MM.1S (cell line): ENCODE measurements around the gene SENP7.

Experiments
- DNase-seq: peaks from one replicate; pipeline ENCODE4 v3.0.0-alpha.2; 2015
- H2AFZ ChIP-seq: fragments of 300-600 bp; sonication (generic); 2 replicates; pipeline ENCODE4 v1.6.0; 2016; ENCODE audit warnings: antibody characterized with exemption, low read length
- H3F3A ChIP-seq: fragments of 300-600 bp; sonication (generic); 2 replicates; pipeline ENCODE4 v1.6.1; 2016; ENCODE audit warnings: mild to moderate bottlenecking, antibody characterized with exemption, low read length, moderate library complexity, mixed read lengths; ENCODE audit not compliant: insufficient read depth
- H3K27ac ChIP-seq: fragments of 300-600 bp; sonication (generic); 2 replicates; pipeline ENCODE4 v1.5.1; 2016; ENCODE audit warnings: mild to moderate bottlenecking, low read length
- H3K27me3 ChIP-seq: fragments of 300-600 bp; sonication (generic); replicated peaks from 2 replicates; pipeline ENCODE4 v1.6.0; 2016; ENCODE audit warnings: low read length; ENCODE audit not compliant: insufficient read depth
- H3K36me3 ChIP-seq: fragments of 300-600 bp; sonication (generic); replicated peaks from 2 replicates; pipeline ENCODE4 v1.6.1; 2016; ENCODE audit warnings: mild to moderate bottlenecking, low read length, mixed read lengths; ENCODE audit not compliant: insufficient read depth
- H3K4me1 ChIP-seq: fragments of 300-600 bp; sonication (generic); 2 replicates; pipeline ENCODE4 v1.6.1; 2016; ENCODE audit warnings: low read length, mixed read lengths
- H3K4me2 ChIP-seq: fragments of 300-600 bp; sonication (generic); 2 replicates; pipeline ENCODE4 v1.6.0; 2016; ENCODE audit warnings: low read depth, low read length
- H3K4me3 ChIP-seq: fragments of 300-600 bp; sonication (generic); 2 replicates; pipeline ENCODE4 v1.5.1; 2016; ENCODE audit warnings: low read length, mixed read lengths
- H3K79me2 ChIP-seq: fragments of 300-600 bp; sonication (generic); 2 replicates; pipeline ENCODE4 v1.6.1; 2016; ENCODE audit warnings: mixed run types, low read length, mixed read lengths
- H3K9ac ChIP-seq: fragments of 300-600 bp; sonication (generic); 2 replicates; pipeline ENCODE4 v1.6.1; 2016; ENCODE audit warnings: low read length, mixed read lengths
- H3K9me2 ChIP-seq: fragments of 300-600 bp; sonication (generic); replicated peaks from 2 replicates; pipeline ENCODE4 v1.6.1; 2016; ENCODE audit warnings: mild to moderate bottlenecking, low read length, mixed read lengths; ENCODE audit not compliant: insufficient read depth
- H3K9me3 ChIP-seq: fragments of 300-600 bp; sonication (generic); replicated peaks from 2 replicates; pipeline ENCODE4 v1.6.1; 2016; ENCODE audit warnings: mild to moderate bottlenecking, low read length, mixed read lengths; ENCODE audit not compliant: insufficient read depth
- H4K20me1 ChIP-seq: fragments of 300-600 bp; sonication (generic); 2 replicates; pipeline ENCODE4 v1.6.1; 2016; ENCODE audit warnings: mild to moderate bottlenecking, low read length, moderate library complexity, mixed read lengths; ENCODE audit not compliant: insufficient read depth
- CTCF ChIP-seq: fragments of 300-600 bp; sonication (generic); IDR thresholded peaks from 2 replicates; pipeline ENCODE4 v1.5.1; 2016; ENCODE audit warnings: antibody characterized with exemption, low read length, mixed read lengths
- EZH2 ChIP-seq: fragments of 300-600 bp; sonication (generic); optimal IDR thresholded peaks from 2 replicates; pipeline ENCODE3; 2017; ENCODE audit warnings: low read depth, mild to moderate bottlenecking, antibody characterized with exemption, low read length, mixed read lengths
- EZH2phosphoT487 ChIP-seq: fragments of 300-600 bp; sonication (generic); IDR thresholded peaks from 2 replicates; pipeline ENCODE4 v1.6.1; 2018; ENCODE audit warnings: antibody characterized with exemption, low read length

SENP7 gene

GRCh38 chr3:101388706-101389105 lies 124.3 kb downstream of the SENP7 start:
- Histone ChIP-seq H2AFZ (no peak overlapping the region), H3K4me2 (no peak overlapping the region), H3K79me2 (peaks cover 32% of the 10 kb centered on the region), H3K9me3 (no peaks in the 10 kb centered on the region), H3K27ac (no peak overlapping the region), H3K9ac (no peak overlapping the region), H3K27me3 (no peaks in the 10 kb centered on the region), H3F3A (peaks cover 4% of the 10 kb centered on the region; the same call in 1 of the 2 replicates), H4K20me1 (peaks cover 5% of the 10 kb centered on the region; the same call in 1 of the 2 replicates), H3K36me3 (no peaks in the 10 kb centered on the region), H3K9me2 (no peaks in the 10 kb centered on the region), H3K4me1 (peaks cover 4% of the 10 kb centered on the region; the same call in 1 of the 2 replicates), H3K4me3 (no peak overlapping the region)
- no peak for TF ChIP-seq CTCF
- no peak for TF ChIP-seq EZH2phosphoT487
- TF ChIP-seq EZH2, result no peak
- no peak for DNase-seq

GRCh38 chr3:101387351-101387750 lies 125.7 kb downstream of the SENP7 start:
- DNase-seq, result no peak
- no peak overlapping the region for H2AFZ ChIP-seq
- H3K36me3 ChIP-seq, result no peaks in the 10 kb centered on the region
- peaks cover 4% of the 10 kb centered on the region; the same call in 1 of the 2 replicates for H3F3A ChIP-seq
- peaks cover 4% of the 10 kb centered on the region; the same call in 1 of the 2 replicates for H3K4me1 ChIP-seq
- TF ChIP-seq EZH2phosphoT487 (no peak), EZH2 (no peak), CTCF (no peak)
- peaks cover 5% of the 10 kb centered on the region; the same call in 1 of the 2 replicates for H4K20me1 ChIP-seq
- H3K27ac ChIP-seq, result no peak overlapping the region
- H3K9me2 ChIP-seq, result no peaks in the 10 kb centered on the region
- no peaks in the 10 kb centered on the region for H3K9me3 ChIP-seq
- H3K79me2 ChIP-seq, result peaks cover 32% of the 10 kb centered on the region
- H3K9ac ChIP-seq, result no peak overlapping the region
- no peak overlapping the region for H3K4me3 ChIP-seq
- H3K27me3 ChIP-seq, result no peaks in the 10 kb centered on the region
- H3K4me2 ChIP-seq, result no peak overlapping the region

GRCh38 chr3:101384426-101384825 lies 128.6 kb downstream of the SENP7 start:
- peaks cover 13% of the 10 kb centered on the region for H3K4me1 ChIP-seq

More at GRCh38 chr3:101384426-101384825, 128.6 kb downstream of the SENP7 start:
- Histone ChIP-seq H3K4me3 (no peak overlapping the region), H3K9me3 (no peaks in the 10 kb centered on the region), H3F3A (peaks cover 17% of the 10 kb centered on the region), H2AFZ (no peak overlapping the region), H3K27me3 (no peaks in the 10 kb centered on the region), H3K27ac (no peak overlapping the region), H3K36me3 (no peaks in the 10 kb centered on the region), H3K9me2 (no peaks in the 10 kb centered on the region), H3K4me2 (no peak overlapping the region), H3K9ac (no peak overlapping the region), H3K79me2 (peaks cover 28% of the 10 kb centered on the region), H4K20me1 (peaks cover 5% of the 10 kb centered on the region; the same call in 1 of the 2 replicates)
- TF ChIP-seq CTCF, result no peak
- no peak for TF ChIP-seq EZH2
- no peak for TF ChIP-seq EZH2phosphoT487
- DNase-seq, result no peak
